GM23338 (cell line): ENCODE data around the gene SLC26A11. TPM values are rescaled to one million over a fixed set of nuclear protein-coding genes. Genes with fewer than 3 reads are reported as not detected.

Experiments used
- ATAC-seq: fragments of 200-7000 bp; cut with Tn5 transposase; 3 replicates; pipeline ENCODE4 v1.9.1; 2020
- DNase-seq: peaks from one replicate; pipeline ENCODE4 v3.0.0-alpha.2; 2015; ENCODE audit warnings: low spot score
- H2AFZ ChIP-seq: fragments of 200-600 bp; sonication (generic); 2 replicates; pipeline ENCODE4 v1.8.0; 2016; ENCODE audit warnings: antibody characterized with exemption, mild to moderate bottlenecking, moderate library complexity
- H3F3A ChIP-seq: fragments of 200-600 bp; sonication (generic); replicated peaks from 2 replicates; pipeline ENCODE4 v1.8.0; 2017; ENCODE audit warnings: antibody characterized with exemption, mixed run types, low read depth
- H3K27ac ChIP-seq: fragments of 200-600 bp; sonication (generic); 2 replicates; pipeline ENCODE4 v1.6.1; 2016; ENCODE audit warnings: low read depth
- H3K27me3 ChIP-seq: fragments of 200-600 bp; sonication (generic); 2 replicates; pipeline ENCODE4 v1.8.0; 2016; ENCODE audit warnings: mild to moderate bottlenecking, mixed run types, moderate library complexity; ENCODE audit not compliant: insufficient read depth
- H3K36me3 ChIP-seq: fragments of 200-600 bp; sonication (generic); 2 replicates; pipeline ENCODE4 v1.8.0; 2016; ENCODE audit warnings: mild to moderate bottlenecking; ENCODE audit not compliant: insufficient read depth
- H3K4me1 ChIP-seq: fragments of 200-600 bp; sonication (generic); 2 replicates; pipeline ENCODE4 v1.8.0; 2016; ENCODE audit warnings: mild to moderate bottlenecking, moderate library complexity; ENCODE audit not compliant: insufficient read depth
- H3K4me2 ChIP-seq: fragments of 200-600 bp; sonication (generic); 2 replicates; pipeline ENCODE4 v1.7.1; 2017; ENCODE audit warnings: mixed run types
- H3K4me3 ChIP-seq: fragments of 200-600 bp; sonication (generic); 2 replicates; pipeline ENCODE4 v1.6.1; 2016; ENCODE audit warnings: mixed run types
- H3K79me2 ChIP-seq: fragments of 200-600 bp; sonication (generic); replicated peaks from 2 replicates; pipeline ENCODE4 v1.8.0; 2017; ENCODE audit warnings: mild to moderate bottlenecking; ENCODE audit not compliant: insufficient read depth
- H3K9me2 ChIP-seq: fragments of 200-600 bp; sonication (generic); 2 replicates; pipeline ENCODE4 v1.8.0; 2017; ENCODE audit not compliant: insufficient read depth
- H4K20me1 ChIP-seq: fragments of 200-600 bp; sonication (generic); replicated peaks from 2 replicates; pipeline ENCODE4 v1.8.0; 2017; ENCODE audit warnings: mild to moderate bottlenecking; ENCODE audit not compliant: insufficient read depth
- H3K27ac Mint-ChIP-seq: 2 replicates; pipeline ENCODE4 v1.8.0; 2020; ENCODE audit warnings: inconsistent platforms, mild to moderate bottlenecking, moderate library complexity, mixed read lengths
- H3K27me3 Mint-ChIP-seq: 3 replicates; pipeline ENCODE4 v1.8.0; 2022; ENCODE audit warnings: low read depth, mild to moderate bottlenecking, moderate library complexity, mixed read lengths, inconsistent platforms; ENCODE audit not compliant: insufficient read depth, poor library complexity
- H3K36me3 Mint-ChIP-seq: 3 replicates; pipeline ENCODE4 v1.8.0; 2021; ENCODE audit warnings: low read depth, mild to moderate bottlenecking, inconsistent platforms, moderate library complexity, mixed read lengths
- H3K4me1 Mint-ChIP-seq: 3 replicates; pipeline ENCODE4 v1.8.0; 2020; ENCODE audit warnings: mild to moderate bottlenecking, inconsistent platforms, mixed read lengths
- H3K4me3 Mint-ChIP-seq: 3 replicates; pipeline ENCODE4 v1.8.0; 2021; ENCODE audit warnings: moderate library complexity, mild to moderate bottlenecking, inconsistent platforms, mixed read lengths
- H3K9me3 Mint-ChIP-seq: 3 replicates; pipeline ENCODE4 v1.8.0; 2020; ENCODE audit warnings: moderate library complexity, mild to moderate bottlenecking, inconsistent platforms, mixed read lengths
- CREB1 ChIP-seq: fragments of 250-450 bp; sonication (Bioruptor Pico); IDR thresholded peaks from 2 replicates; pipeline ENCODE4 v1.5.0; 2020; ENCODE audit warnings: low read depth, mild to moderate bottlenecking, moderate library complexity
- CTCF ChIP-seq, 2 experiments: fragments of 200-600 bp in 1 of 2; sonication (generic) in 1 of 2; conservative IDR thresholded peaks; 2 replicates each; pipeline versions ENCODE4 v1.5.1 to v1.6.1; 2016 to 2017; ENCODE audit warnings: antibody characterized with exemption in 2 of 2, low read depth in 2 of 2, mild to moderate bottlenecking in 2 of 2, moderate library complexity in 1 of 2
- ETS1 ChIP-seq: IDR thresholded peaks from 2 replicates; pipeline ENCODE4 v1.6.1; 2016; ENCODE audit warnings: antibody characterized with exemption
- EZH2 ChIP-seq: fragments of 200-600 bp; sonication (generic); IDR thresholded peaks from one replicate; pipeline ENCODE4 v1.8.0; 2017; ENCODE audit warnings: antibody characterized with exemption, mild to moderate bottlenecking, low read depth; ENCODE audit not compliant: unreplicated experiment
- EZH2phosphoT487 ChIP-seq: fragments of 200-600 bp; sonication (generic); IDR thresholded peaks from one replicate; pipeline ENCODE4 v1.8.1; 2018; ENCODE audit warnings: antibody characterized with exemption; ENCODE audit not compliant: unreplicated experiment
- JUNB ChIP-seq: IDR thresholded peaks from one replicate; pipeline ENCODE4 v1.6.1; 2016; ENCODE audit warnings: antibody characterized with exemption; ENCODE audit not compliant: unreplicated experiment
- NANOG ChIP-seq: IDR thresholded peaks from 2 replicates; pipeline ENCODE4 v1.6.1; 2016; ENCODE audit warnings: antibody characterized with exemption, borderline replicate concordance
- POLR2AphosphoS5 ChIP-seq: IDR thresholded peaks from 2 replicates; pipeline ENCODE4 v1.6.1; 2016; ENCODE audit warnings: antibody characterized with exemption, low read depth
- REST ChIP-seq: IDR thresholded peaks from one replicate; pipeline ENCODE4 v1.6.1; 2018; ENCODE audit warnings: antibody characterized with exemption; ENCODE audit not compliant: unreplicated experiment
- STAT1 ChIP-seq: IDR thresholded peaks from one replicate; pipeline ENCODE4 v1.6.1; 2016; ENCODE audit warnings: antibody characterized with exemption; ENCODE audit not compliant: unreplicated experiment
- ZNF114 ChIP-seq: fragments of 250-450 bp; sonication (Bioruptor Pico); IDR thresholded peaks from 2 replicates; pipeline ENCODE4 v1.5.0; 2020; ENCODE audit warnings: mild to moderate bottlenecking, moderate library complexity
- ZNF331 ChIP-seq: fragments of 250-450 bp; sonication (Bioruptor Pico); IDR thresholded peaks from 2 replicates; pipeline ENCODE4 v1.5.0; 2020; ENCODE audit warnings: low read depth, mild to moderate bottlenecking, moderate library complexity
- ZNF462 ChIP-seq: fragments of 250-450 bp; sonication (Bioruptor Pico); IDR thresholded peaks from 2 replicates; pipeline ENCODE4 v1.5.0; 2020; ENCODE audit warnings: mild to moderate bottlenecking, moderate library complexity
- polyA plus RNA-seq: library from polyadenylated mRNA; unstranded; fragments of >200 nt; fragmentation: Nextera tagmentation; extraction: Ambion mirVana; gene quantifications from 2 replicates; pipeline ENCODE4 v1.2.1, GENCODE V29; 2016
- total RNA-seq: library from RNA; depleted of rRNA; stranded (reverse); fragments of >200 nt; shearing (Covaris generic); gene quantifications from 2 replicates; pipeline ENCODE4 v1.2.3, GENCODE V29; 2014

SLC26A11 gene
- total and polyA plus RNA-seq, 2 experiments from 2014 or later, result 10.9 to 23.0 TPM

DNA sequence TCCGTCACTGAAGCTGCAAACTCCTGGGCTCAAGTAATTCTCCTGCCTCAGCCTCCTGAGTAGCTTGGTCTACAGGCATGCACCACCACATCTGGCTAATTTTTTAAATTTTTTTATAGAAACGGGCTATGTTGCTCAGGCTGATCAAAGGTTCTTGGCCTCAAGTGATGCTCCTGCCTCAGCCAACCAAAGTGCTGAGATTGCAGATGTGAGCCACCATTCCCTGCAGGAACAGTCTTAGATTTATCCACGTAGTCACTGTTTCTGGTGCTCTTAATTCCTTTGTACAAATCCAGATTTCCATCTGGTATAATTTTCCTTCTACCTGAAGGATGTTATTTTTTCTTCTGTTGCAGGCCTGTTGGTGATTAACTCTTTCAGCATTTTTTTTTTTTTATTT is 13.0 kb downstream of the SLC26A11 start:
- Histone ChIP-seq H2AFZ (no peak overlapping the region), H3K9me2 (no peaks in the 10 kb centered on the region), H3F3A (no peaks in the 10 kb centered on the region; the same call in 1 of the 2 replicates), H4K20me1 (no peaks in the 10 kb centered on the region), H3K4me1 (no peaks in the 10 kb centered on the region), H3K4me3 (no peak overlapping the region), H3K27ac (no peak overlapping the region), H3K27me3 (no peaks in the 10 kb centered on the region), H3K4me2 (no peak overlapping the region), H3K36me3 (peaks cover 12% of the 10 kb centered on the region), H3K79me2 (no peaks in the 10 kb centered on the region)
- TF ChIP-seq JUNB, result no peak
- no peak for TF ChIP-seq POLR2AphosphoS5
- no peak for TF ChIP-seq ZNF114 (CRISPR knock-in tag)
- no peak for TF ChIP-seq REST
- no peak for TF ChIP-seq EZH2
- TF ChIP-seq STAT1, result no peak
- TF ChIP-seq ETS1, result no peak
- TF ChIP-seq CREB1 (CRISPR knock-in tag), result no peak
- TF ChIP-seq ZNF462, result no peak
- TF ChIP-seq EZH2phosphoT487, result no peak
- TF ChIP-seq NANOG, result no peak
- TF ChIP-seq CTCF (conservative IDR thresholded peaks at IDR 0.05; ENCODE audit: low read depth in 2 of 2), result no peak
- no peak for TF ChIP-seq ZNF331
- peaks cover 44% of the 10 kb centered on the region for H3K36me3 Mint-ChIP-seq
- ATAC-seq (no peak), DNase-seq (no peak)
- peaks cover 18% of the 10 kb centered on the region for H3K9me3 Mint-ChIP-seq
- no peak overlapping the region for H3K27ac Mint-ChIP-seq
- H3K27me3 Mint-ChIP-seq, result peaks cover 5% of the 10 kb centered on the region
- no peak overlapping the region for H3K4me3 Mint-ChIP-seq
- H3K4me1 Mint-ChIP-seq, result no peaks in the 10 kb centered on the region
